Measurements from ENCODE around the gene TLE2.

Gene TLE2

DNA sequence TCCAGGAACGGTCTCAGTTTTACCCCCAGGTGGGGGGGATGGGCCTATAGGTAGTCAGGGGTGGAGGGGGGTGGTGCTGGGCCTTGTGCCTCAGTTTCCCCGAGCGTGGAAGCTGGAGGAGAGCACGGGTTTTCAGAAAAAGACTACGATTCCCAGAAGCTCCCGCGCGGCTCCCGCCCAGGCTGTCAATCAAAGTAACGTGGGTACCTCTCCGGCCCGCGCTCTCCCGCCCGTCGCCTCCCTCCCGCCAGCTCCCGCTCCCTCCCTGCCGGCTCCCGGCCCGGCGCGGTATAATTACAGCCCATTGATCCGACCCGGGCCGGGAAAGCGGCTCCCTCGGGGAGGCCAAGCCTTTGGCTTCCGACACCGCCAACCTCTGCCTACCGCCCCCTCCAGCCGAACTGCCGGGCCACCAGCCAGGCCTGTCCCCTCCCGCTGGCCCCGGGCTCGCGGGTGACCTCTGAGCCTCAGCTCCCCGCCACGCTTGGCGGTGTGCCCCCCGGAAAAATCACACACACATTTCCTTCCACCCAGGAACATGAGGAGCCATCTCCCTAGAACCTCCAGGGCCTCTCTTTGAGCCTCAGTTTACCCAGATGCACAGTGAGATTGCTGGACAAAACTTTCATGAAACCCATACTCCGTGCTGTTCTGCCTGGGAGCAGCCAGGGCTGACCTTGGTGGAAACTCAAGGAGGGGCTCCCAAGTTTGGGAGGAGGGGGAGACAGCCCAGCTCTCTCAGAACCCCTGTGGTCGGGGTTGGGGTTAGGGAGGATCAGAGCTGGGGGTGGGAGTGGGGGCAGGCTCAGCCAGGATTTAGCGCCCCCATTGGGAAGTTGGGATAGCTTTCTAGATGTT is 7.3 kb upstream of the TLE2 start:
- peak; percentile 76 for DNase-seq (ENCODE audit: low spot score)

DNA sequence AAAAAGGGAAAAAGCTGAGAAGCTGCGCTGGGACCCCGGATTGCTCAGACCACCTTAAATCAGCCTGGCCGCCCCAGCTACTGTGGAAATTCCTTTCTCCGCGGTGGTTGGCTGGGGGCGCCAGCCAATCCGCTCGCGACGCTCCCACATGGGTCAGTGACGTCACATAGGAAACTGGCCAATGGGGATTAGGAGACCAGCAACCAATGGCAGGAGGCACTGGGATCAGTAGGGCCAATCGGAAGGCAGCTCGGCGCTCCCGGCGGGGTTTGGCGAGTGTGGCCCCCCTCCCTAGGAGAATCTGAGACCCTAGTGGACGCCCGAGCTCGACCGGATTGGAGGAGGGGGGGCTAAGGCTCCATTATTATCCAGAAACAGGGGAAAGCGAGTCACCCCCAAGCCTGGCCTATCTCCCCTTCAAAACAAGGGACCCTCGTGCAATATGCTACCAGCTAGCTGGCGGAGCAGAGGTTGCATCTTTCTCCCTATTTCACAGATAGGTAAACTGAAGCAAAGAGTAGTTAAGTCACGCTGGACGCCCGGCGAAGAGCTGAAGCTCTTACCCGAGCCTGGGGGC is 6.5 kb upstream of the TLE2 start:
- DNase-seq (ENCODE audit: low spot score) = peak; percentile 98

DNA sequence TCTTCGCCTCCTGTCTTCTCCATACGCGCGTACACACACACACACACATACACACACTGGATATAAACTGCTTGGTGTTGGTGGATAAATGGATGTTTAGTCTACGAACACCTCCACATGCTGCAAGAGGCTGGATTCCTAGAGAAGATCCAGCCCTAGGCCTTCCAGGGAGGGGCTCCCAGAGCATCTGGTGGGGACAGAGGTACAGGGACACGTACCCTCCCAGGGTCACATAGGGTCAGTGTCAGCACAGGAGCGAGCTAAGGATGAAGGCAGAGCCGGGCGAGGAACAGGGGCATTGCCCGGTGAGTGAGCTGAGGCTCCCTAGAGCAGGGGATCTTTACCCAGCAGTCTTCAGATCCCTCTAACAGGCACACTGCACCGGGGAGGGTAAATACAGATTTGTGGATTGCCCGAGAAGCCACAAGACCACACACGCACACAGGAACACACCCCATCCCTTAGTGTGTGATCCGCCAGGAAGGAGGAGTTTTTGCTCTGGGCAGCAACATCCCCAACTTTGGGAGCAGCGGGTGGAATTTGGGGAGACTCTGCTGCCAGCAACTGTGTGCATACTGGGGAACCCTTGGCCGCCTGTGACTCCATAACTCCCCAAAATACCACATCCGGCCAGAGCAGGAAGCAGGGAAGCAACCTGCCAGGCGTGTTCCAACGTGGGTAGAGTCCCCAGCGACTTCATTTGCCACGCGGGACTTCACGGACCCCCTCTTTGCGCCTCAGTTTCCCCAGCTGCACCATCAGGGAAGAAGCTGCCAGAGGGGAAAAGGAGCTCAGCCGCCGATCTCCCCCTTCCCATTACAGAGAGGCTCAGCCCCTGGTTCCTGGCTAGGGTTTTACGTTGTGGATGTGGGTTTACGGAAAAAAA is 5.8 kb upstream of the TLE2 start:
- DNase-seq (ENCODE audit: low spot score) = no peak

DNA sequence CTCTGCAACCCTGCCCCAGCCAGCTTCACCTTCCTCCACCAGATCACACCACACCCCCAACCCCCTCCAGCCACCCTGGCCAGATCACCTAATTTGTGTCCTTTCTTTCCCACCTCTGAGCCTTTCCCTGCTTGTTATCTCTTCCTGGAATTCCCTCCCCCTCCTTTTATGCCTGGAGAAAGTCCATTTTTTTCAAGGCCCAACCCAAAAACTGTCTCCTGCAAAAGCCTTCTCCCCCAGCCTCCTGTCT is 5.3 kb upstream of the TLE2 start:
- DNase-seq (ENCODE audit: low spot score) = no peak

DNA sequence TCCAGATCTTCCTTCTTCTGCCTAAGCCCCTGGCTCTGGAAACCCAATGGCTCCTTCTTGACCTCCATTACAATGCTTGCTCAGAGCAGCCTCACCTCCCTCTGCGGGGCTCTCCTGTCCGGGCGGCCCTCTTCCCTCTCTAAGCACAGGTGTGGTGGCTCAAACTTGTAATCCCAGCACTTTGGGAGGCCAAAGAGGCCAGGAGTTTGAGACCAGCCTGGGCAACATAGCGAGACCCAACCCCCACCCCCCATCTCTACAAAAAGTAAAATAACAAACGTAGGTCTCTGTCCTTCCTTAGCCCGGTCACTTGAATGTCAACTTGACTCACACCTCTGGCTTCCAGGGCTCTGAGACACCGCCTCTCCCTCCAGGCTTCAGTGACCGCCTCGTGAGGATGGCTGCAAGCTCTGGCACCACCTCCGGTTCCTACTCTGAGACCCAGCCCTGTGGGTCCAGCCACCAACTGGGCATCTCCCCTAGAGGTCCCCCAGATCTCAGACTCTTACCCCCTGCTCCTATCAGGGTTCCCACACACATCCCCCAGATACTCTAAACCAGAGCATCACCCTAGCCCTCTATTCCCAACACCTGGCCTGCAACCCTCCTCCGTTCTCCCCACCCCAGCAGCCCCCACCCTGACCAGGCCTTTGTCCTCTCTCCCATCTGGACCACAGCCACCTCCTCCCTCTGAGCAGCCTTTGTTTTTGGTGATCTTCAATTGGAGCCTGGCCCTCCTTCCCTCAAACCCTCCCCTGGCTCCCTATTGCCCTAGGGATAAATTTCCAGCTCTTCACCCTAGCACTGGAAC is 4.7 kb upstream of the TLE2 start:
- DNase-seq (ENCODE audit: low spot score) = no peak

DNA sequence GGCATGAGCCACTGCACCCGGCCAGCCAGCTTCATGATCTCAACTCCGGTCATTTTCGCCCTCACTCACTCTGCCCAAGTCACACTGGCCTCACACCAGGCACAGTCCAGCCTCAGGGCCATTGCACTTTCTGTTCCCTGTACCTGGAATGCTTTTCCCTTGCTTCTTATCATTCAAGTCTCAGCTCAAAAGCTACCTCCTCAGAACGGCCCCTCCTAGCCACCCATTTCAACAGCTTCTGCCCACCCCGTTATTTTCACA is 2.5 kb upstream of the TLE2 start:
- no peak for DNase-seq (ENCODE audit: low spot score)

DNA sequence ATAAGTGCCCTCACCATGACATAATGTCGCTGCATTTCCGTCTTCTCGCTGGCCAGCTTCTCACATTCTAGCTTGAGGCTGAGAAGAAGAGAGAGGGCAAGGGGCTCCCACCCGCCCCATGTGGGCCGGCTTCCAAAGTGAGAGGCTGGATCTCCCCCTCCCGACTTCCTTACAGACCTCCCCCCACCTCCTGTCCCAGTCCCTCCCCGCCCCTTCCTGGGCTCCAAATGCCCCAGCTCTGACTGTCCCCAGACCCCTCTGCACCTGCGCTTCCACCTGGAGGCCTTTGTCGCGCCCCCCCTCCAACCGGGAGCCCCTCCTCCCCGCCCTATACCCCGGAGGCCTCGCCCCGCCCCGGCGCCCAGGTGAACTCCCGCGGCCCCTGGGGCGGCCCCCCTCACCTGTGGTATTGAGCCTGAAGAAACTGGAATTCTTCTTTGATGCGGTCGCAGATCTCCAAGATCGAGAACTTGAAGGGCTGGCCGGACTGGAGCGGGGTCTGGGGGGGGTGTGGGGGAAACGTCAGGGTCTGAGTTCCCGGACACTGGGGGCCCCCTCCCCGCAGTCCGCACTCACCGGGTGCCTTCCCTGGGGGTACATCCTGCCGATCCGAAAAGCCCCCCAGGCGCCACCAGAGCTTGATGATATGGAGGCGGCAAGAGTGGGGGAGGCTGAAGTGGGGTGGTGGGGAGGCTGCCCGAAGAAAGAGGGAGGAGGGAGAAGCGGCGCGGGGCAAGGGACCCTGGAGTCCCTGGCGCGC is 595 bp downstream of the TLE2 start:
- no peak for DNase-seq (ENCODE audit: low spot score)

DNA sequence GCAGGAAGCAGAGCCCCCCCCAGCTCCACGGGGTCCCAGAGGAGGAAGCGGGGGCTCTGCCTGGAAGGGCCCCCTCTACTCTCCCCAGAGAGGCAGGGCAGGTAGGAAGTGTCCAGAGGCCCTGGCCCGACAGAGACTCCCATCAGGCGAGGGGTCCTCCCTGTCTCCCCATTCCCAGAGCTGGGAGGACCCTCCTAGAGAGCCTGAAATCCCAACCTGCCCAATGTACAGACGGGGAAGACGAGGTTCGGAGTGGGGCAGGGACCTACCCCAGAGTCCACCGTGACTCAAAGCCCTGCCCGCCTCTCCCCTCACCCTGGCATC is 1.1 kb downstream of the TLE2 start:
- DNase-seq (ENCODE audit: low spot score) = no peak

DNA sequence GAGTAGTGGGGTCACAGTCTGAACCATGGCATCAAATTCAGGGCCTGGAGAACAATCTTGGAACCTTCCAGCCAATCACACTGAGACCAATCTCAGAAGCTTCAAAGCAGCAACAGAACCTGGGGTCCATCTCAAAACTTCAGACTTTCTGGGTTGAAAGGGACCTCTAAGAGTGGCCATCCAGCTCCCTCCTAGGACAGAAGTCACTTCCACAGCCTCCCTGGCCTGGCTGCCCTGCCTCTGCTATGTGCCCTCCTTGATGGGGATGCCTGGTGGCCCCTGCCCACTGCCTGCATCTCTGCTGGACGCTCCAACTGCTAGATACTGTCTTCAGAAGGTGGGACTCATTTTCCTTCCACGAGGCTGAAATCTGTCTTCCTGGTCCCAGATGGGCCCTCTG is 1.8 kb downstream of the TLE2 start:
- no peak for DNase-seq (ENCODE audit: low spot score)

DNA sequence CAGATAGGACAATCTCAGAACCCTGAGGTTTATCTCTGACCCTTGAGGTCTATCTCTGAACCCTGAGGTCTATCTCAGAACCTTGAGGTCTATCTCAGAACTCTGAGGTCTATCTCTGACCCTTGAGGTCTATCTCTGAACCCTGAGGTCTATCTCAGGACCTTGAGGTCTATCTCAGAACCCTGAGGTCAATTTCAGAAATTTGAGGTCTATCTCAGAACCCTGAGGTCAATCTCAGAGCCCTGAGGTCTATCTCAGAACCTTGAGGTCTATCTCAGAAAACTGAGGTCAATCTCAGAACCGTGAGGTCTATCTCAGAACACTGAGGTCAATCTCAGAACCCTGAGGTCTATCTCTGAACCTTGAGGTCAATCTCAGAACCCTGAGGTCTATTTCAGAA is 2.3 kb downstream of the TLE2 start:
- no peak for DNase-seq (ENCODE audit: low spot score)

DNA sequence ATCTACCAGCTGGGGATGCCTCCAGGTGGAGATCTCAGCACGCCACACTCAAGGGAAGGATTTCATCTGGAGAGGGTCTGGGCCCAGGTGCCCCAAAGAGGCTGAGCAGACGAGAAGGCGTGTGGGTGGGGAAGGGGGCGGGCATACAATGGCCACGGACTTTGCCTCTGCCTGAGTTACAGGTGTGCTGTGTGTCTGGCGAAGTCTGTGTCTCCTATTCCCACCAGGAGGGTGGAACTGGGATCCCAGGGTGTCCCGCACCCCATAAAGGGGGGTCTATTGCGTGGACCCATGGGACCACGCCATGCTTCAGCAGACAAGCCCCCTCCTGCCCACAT is 3.6 kb downstream of the TLE2 start:
- DNase-seq (ENCODE audit: low spot score) = no peak

DNA sequence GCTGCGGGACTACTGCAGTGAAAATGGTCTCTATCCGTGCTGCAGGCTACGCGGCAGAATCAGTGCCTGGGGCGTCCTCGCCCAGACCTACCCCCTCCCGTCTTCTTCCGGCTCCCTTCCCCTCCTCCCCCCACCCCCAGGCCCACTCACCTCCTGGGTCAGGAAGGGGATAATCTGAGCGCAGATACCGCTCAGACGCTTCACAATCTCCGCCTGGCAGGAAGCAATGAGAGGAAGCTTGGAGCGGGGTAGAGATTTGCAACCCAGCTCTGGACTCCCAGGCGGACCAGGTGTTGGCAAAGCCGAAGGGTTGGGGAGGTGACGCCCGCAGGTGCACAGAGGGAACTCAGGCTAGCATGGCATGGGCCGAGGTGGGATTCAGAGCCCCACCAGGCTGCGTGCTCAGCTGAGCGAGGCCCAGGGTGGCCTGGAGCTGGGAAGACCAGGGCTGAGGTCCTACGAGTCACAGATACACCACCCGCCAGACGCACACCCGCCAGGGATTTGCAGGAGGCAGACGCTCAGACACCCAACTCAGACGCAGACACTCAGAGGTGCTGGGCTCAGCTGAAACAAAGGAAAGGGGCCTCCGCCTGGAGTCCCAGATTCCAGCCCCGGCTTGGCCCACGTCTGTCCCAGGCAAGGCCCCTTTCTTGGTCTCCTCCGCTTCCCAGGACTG is 4.1 kb downstream of the TLE2 start:
- DNase-seq (ENCODE audit: low spot score) = no peak

DNA sequence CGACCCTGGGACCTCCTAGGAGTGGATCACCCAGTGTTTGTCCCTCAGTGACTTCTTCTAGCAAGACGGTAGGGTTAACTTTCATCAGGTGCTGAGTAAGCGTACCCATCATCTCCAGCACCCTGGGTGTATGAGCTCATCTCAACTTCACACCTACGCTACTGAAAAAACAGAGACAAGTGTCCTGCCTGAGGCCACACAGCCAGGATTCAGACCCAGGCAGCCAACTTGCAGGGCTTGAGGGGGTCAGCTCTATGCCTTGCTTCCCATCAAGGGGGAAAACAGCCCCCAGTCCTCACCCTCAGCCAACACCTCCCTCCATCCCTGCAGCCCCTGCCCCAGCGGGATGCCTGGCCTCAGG is 4.6 kb downstream of the TLE2 start:
- DNase-seq (ENCODE audit: low spot score) = peak; percentile 21

DNA sequence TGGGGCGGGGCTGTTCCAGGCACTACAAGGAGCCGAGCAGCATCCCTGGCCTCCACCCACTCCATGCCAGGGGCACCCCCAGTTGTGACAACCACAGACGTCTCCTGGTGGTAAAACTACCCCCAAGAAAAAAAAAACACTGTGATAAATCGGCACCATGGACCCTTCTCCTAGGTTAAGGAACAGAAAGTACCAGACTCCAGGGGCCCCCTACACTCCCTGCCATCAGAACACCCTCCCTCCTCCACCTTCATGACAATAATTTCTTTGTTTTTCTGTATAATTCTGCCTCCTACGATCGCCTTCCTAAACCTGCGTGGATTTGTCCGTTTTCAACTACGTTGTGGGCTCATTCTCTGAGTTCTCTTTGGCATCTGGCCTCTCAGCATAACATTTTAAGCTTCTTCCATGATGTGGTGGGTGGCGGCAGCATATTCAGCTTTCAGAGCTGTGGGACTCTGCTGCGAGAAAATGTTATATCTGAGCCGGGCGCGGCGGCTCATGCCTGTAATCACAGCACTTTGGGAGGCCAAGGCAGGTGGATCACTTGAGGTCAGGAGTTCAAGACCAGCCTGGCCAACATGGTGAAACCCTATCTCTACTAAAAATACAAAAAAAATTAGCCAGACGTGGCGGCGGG is 8.6 kb downstream of the TLE2 start:
- DNase-seq (ENCODE audit: low spot score) = no peak

DNA sequence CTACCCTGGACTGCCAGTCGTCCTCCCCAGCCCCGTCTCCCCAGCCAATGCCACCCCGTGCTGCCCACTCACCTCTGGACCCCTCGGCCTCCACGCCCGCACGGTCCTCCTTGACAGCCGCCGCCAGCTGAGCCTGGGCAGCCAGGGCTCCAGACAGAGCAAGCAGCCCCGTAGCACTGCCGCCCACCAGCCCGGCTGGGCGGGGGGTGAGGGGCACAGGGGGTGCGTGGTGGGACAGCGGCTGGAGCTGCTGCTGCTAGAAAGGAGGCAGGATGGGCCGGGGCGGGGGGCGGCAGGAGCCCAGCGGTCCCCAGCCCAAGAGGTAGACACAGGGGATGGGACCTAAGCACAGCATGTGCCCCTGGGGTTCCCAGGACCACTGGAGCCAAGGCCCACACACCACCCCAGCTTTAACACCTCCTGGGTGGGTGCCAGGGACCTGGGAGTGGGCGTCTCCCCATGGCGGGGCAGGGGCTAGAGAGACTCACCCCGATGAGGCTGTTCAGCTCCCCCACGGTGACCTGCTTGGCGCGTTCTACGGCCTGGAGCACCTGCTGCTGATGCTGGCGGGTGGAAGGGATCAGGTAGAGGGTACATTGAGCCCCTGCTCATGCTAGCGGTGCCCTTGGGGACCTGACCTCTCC is 9.7 kb downstream of the TLE2 start:
- DNase-seq (ENCODE audit: low spot score) = no peak

DNA sequence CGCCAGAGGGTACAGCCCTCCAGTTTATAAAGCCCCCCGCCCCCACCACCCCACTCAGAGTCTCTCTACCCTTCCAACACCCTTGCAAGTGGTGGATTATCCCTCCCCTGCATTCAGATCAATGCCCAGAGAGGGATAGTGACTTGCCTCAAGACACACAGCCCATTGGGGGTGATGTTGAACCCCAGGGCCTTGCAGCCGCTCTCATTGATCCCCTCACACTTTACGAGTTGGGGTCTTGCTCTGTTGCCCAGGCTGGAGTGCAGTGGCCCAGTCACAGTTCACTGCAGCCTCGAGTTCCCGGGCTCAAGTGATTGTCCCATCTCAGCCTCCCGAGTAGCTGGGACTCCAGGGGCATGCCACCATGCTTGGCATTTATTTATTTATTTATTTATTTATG is 11.2 kb downstream of the TLE2 start:
- no peak for DNase-seq (ENCODE audit: low spot score)

DNA sequence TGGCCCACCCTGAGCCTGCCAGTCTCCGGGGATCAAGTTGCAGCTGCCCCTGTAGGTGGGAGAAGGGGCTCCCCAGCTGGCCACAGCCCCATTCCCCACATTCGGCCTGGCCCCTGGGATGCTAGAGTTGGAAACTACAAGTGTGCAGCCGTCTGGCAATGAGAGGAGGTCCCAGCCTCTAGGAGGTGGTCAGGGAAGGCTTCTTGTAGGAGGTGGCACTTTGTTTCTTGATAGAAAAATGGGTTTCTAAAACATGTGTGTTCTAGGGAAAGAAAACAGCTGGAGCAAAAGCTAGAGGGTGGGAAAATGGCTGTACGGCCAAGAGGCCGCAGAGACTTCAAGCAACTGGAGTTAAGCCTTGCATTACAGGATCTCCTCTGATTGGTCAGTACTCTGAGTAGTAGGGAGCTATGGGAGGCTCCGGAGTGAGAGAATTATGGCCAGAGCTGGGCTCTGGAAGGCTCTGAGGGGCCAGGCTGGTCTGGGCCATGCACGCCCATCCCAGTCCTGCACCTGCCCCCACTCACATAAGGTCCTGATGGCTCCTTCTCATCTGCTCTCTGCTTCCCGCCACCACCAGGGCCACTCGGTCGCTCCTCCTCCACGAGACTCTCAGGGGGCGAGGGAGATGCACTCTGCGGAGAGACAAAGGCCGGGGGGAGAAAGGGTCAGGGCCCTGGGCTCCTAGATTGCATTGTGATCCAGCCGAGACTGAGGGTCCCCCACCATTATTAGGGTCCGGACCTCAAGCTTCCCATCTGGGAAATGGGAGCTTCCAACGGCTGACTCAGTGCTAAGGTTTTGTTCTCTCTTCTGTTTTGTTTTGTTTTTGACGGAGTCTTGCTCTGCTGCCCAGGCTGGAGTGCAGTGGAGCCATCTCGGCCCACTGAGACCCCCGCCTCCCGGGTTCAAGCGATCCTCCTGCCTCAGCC is 13.7 kb downstream of the TLE2 start:
- no peak for DNase-seq (ENCODE audit: low spot score)

DNA sequence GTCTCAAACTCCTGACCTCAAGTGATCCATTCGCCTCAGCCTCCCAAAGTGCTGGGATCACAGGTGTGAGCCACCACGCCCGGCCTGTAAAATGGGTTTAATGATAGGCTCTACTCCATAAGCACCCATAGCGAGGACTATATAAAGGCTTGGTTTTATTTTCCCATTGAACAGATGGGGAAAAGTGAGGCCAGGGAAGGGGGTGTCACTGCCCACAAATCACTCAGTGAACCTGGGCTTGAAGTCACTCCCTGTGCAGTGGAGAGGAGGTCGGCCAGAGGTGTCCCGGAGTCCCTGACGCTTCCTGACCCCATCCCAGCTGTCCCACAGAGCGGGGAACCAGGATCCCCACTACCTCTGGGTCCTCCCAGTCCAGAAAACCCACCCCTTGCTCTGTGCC is 14.9 kb downstream of the TLE2 start:
- DNase-seq (ENCODE audit: low spot score) = no peak

DNA sequence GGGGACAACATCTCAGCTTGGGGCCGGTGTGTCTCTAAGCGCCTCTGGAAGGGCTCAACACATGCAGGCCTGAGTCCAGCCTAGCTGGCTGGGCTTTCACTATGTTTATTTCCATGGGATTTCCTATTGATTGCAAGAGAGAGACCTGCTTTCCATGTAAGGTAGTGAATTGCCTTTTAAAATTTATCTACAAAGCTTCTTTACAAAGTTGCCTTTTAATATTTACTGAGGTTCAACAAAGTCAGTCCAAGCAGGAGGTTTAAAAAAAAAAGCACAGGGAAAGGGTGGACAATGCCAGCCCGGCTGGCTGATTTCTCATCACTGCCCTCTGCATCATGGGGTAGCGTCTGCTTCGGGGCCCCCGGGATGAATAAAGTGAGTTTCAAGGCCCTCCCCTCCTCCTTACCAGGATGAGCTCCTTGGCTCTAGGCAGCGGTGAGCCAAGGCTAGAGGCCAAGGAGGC is 15.8 kb downstream of the TLE2 start:
- DNase-seq (ENCODE audit: low spot score) = no peak

Data from CD4-positive, alpha-beta T cell treated with Interleukin-2 at 100 ng/mL for 4 hours (primary cell).